Lower lobe of right lung (tissue), 2 donors: ENCODE data around the gene TSPAN9. TPM values are rescaled to one million over a fixed set of nuclear protein-coding genes. Genes with fewer than 3 reads are reported as not detected.
A peak's percentile ranks its signal among the peaks of the same experiment; 100 is the strongest.

ENCODE experiments used
- ATAC-seq, 2 donors: fragments of 200-7000 bp; cut with Tn5 transposase; one replicate each; pipeline ENCODE4 v1.9.1; 2020 to 2022; ENCODE audit warnings: mild to moderate bottlenecking in 2 of 2, moderate library complexity in 2 of 2
- DNase-seq: peaks from one replicate; pipeline ENCODE4 v3.0.0-alpha.2; 2020
- H3K27ac ChIP-seq: fragments of 200-600 bp; one replicate; pipeline ENCODE4 v1.8.0; 2022
- H3K27me3 ChIP-seq: fragments of 200-600 bp; one replicate; pipeline ENCODE4 v1.8.0; 2022; ENCODE audit warnings: low read depth
- H3K36me3 ChIP-seq: fragments of 200-600 bp; one replicate; pipeline ENCODE4 v1.8.0; 2022; ENCODE audit warnings: mild to moderate bottlenecking
- H3K4me1 ChIP-seq: fragments of 200-600 bp; one replicate; pipeline ENCODE4 v1.8.0; 2022
- H3K4me3 ChIP-seq: fragments of 200-600 bp; one replicate; pipeline ENCODE4 v1.8.0; 2022; ENCODE audit warnings: mild to moderate bottlenecking
- H3K9me3 ChIP-seq: fragments of 200-600 bp; one replicate; pipeline ENCODE4 v1.8.0; 2022
- CTCF ChIP-seq: fragments of 200-600 bp; IDR thresholded peaks from one replicate; pipeline ENCODE4 v1.8.0; 2022; ENCODE audit warnings: antibody characterized with exemption, mild to moderate bottlenecking
- intact Hi-C: fragments of 100-400 bp; cut with DNase I; formaldehyde crosslinking; loops from one replicate; pipeline ENCODE4 v1.11.0; 2022
- total RNA-seq: library from RNA; stranded (reverse); fragmentation: NEBNext Ultra II Directional; extraction: Animal tissue kit (Norgen Biotek cat#: 25700); gene quantifications from one replicate; pipeline ENCODE4 v1.2.1, GENCODE V29; 2021
- donor health status: DM: no; HTN: yes; CAD: no; lungs with severe emphysema.

The TSPAN9 gene
- total RNA-seq, 1 donor from 2014 or later = 61.1 TPM

GRCh38 chr12:3147260-3147659 lies 70.1 kb downstream of the TSPAN9 start:
- no peaks in the 10 kb centered on the region for H3K36me3 ChIP-seq
- intact Hi-C loops = loop anchor here (10.0 kb wide), 1 partner anchor 128 kb away; no protein-coding TSS in a partner anchor
- H3K4me3 ChIP-seq = no peak overlapping the region
- ATAC-seq = no peak
- DNase-seq = no peak
- H3K27me3 ChIP-seq = no peaks in the 10 kb centered on the region
- no peak overlapping the region for H3K27ac ChIP-seq
- no peaks in the 10 kb centered on the region for H3K9me3 ChIP-seq
- TF ChIP-seq CTCF = no peak
- peaks cover 49% of the 10 kb centered on the region for H3K4me1 ChIP-seq

DNA sequence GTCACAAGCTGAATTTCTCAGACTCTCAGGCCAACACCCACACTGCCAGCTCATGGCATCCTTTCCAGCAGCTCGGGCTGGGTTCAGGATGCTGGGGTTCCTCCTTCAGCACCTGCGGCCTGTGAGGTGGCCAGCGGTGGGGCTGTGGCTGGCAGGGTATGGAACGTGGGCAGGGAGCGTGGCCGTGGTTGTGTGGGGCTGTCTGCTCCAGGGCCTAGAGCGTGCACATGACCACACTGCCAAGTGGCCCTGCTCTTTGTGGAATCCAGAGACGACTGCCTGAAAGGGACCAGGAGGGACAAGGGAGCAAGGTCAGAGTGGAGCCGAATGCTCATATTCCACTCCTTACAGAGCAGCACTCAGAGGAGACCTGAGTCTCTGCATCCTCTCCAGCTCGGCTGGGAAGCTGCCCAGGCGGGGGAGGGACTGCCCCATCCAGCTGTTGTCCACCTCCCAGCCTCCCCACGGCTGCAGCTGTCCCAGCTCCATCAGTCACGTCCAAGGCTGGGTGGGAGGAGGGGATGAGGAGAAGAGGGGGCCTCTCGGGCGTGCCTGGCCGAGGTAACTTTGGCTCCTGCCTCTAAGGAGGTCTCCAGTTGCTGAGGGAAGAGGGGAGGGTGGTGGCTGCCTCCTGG lies 71.3 kb downstream of the TSPAN9 start:
- no peaks in the 10 kb centered on the region for H3K9me3 ChIP-seq
- H3K4me1 ChIP-seq = peaks cover 57% of the 10 kb centered on the region
- no peaks in the 10 kb centered on the region for H3K36me3 ChIP-seq
- no peak overlapping the region for H3K4me3 ChIP-seq
- intact Hi-C loops = loop anchor here (10.0 kb wide), 1 partner anchor 126 kb away; no protein-coding TSS in a partner anchor
- no peak overlapping the region for H3K27ac ChIP-seq
- peak in 1 of 2 donors; percentile 48 for ATAC-seq
- H3K27me3 ChIP-seq = no peaks in the 10 kb centered on the region
- TF ChIP-seq CTCF = no peak
- no peak for DNase-seq

DNA sequence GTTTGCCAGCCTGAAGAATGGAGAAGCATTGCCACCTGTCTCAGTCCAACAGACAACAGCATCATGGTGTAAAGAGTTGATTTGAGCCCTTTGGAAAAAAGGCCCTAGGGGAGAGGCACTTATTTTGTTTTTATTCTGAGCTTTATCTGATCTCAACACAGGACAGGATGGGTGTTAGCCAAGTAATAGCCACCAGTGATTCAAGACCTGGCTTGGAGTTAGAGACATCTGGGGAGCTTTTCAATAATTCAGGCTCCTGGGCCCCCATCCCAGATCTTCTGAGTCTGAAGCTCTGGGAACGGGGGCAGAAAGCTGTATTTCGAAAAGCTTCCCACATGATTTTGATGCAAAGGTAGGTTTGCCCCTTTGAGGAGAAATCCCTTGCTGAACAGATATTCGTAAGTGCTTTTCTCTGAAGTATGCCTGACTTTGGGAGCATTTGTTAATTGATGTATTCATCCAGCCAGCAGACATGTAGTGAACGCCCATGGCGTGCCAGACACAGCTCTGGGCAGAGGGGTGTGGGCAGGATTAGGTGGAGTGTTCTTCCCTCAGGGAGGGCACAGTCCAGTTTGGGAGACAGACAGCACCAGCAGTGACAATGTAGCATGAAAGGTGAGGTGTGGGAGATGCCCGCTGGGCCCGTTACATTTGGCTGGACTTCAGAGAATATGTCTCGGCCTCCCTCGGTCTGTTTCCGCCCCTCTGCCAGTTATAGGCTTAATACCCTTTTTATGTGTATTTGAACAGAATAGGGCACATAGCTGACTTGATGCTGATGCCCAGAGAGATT lies 72.5 kb downstream of the TSPAN9 start:
- Histone ChIP-seq H3K9me3 (no peaks in the 10 kb centered on the region), H3K27me3 (no peaks in the 10 kb centered on the region), H3K4me1 (peaks cover 65% of the 10 kb centered on the region), H3K4me3 (no peak overlapping the region), H3K27ac (no peak overlapping the region), H3K36me3 (no peaks in the 10 kb centered on the region)
- DNase-seq (no peak), ATAC-seq (no peak)
- no peak for TF ChIP-seq CTCF
- intact Hi-C loops = loop anchor here (10.0 kb wide), 1 partner anchor 125 kb away; no protein-coding TSS in a partner anchor

GRCh38 chr12:3150308-3150670 lies 73.1 kb downstream of the TSPAN9 start:
- no peaks in the 10 kb centered on the region for H3K9me3 ChIP-seq
- TF ChIP-seq CTCF = no peak
- H3K27me3 ChIP-seq = no peaks in the 10 kb centered on the region
- DNase-seq = no peak
- no peak overlapping the region for H3K27ac ChIP-seq
- H3K4me3 ChIP-seq = no peak overlapping the region
- H3K36me3 ChIP-seq = no peaks in the 10 kb centered on the region
- H3K4me1 ChIP-seq = peaks cover 65% of the 10 kb centered on the region
- intact Hi-C loops = no loop called here
- no peak for ATAC-seq

DNA sequence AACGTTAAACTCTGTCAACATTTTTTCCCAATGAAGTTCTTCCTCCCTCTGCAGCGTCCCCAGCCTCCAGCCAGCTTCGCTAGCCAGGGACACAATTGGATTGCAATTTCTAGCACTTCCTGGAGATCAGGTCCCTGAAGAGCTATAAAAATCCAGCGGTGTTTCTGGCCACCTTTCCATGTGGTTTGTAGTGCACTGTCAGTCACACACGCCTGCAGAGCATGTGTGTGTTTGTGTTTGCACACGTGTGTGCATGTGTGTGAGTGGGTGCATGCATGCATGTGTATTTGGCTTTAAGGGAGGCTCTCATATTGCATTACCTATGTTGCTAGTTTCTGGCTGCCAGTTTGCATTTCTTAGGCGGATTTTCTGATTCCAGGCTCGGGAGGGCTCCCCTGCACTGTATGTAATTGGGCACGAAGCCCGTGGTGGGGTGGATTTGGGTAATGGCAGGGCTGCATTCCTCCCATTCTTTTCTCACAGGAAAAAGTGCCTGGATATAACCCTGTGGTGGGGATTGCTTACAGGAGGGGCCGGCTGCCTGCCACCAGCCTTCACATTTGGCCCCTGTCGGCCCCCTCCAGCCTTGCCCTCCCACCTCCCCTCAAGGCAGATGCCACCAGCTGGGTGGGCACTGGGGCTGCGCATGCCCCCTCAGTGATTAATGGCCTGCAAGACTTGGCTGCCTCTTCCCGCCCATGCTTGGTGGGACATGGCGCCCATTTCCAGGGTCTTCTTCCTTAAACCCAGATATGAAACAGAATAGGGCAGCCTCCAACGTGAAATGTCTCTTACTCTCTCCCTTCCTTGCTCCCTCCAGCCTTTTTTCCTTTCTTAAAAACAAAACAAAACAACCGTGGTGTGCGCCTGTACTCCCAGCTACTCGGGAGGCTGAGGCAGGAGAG lies 74.0 kb downstream of the TSPAN9 start:
- TF ChIP-seq CTCF = no peak
- Histone ChIP-seq H3K9me3 (no peaks in the 10 kb centered on the region), H3K27ac (no peak overlapping the region), H3K4me1 (peaks cover 69% of the 10 kb centered on the region), H3K27me3 (no peaks in the 10 kb centered on the region), H3K4me3 (no peak overlapping the region), H3K36me3 (no peaks in the 10 kb centered on the region)
- intact Hi-C loops = no loop called here
- no peak for DNase-seq
- no peak for ATAC-seq
